Muscle of leg (tissue), 11 donors: ENCODE measurements around the gene ADGRF5. TPM values are rescaled to one million over a fixed set of nuclear protein-coding genes. Genes with fewer than 3 reads are reported as not detected.
"Not testable (repeated sequence)": the region's sequence is repeated elsewhere in the genome, so short reads cannot be mapped to it uniquely, and the experiment has no call there.

Experiments used
- DNase-seq: peaks from one replicate; pipeline ENCODE4 v3.0.0; 2013
- H3K27ac ChIP-seq: one replicate; pipeline ENCODE4 v1.5.1; 2013; ENCODE audit warnings: mild to moderate bottlenecking, low read length, control low read depth
- H3K27me3 ChIP-seq: one replicate; pipeline ENCODE4 v1.6.1; 2013; ENCODE audit warnings: low read length; ENCODE audit not compliant: control insufficient read depth, insufficient read depth
- H3K36me3 ChIP-seq: one replicate; pipeline ENCODE4 v1.6.1; 2013; ENCODE audit warnings: low read length; ENCODE audit not compliant: control insufficient read depth, insufficient read depth
- H3K4me1 ChIP-seq: one replicate; pipeline ENCODE4 v1.6.1; 2013; ENCODE audit warnings: low read length; ENCODE audit not compliant: control insufficient read depth, insufficient read depth
- H3K4me3 ChIP-seq: one replicate; pipeline ENCODE4 v1.5.1; 2013; ENCODE audit warnings: low read length, control low read depth
- H3K9me3 ChIP-seq: replicated peaks from 2 replicates; pipeline ENCODE4 v1.6.1; 2013; ENCODE audit warnings: low read depth, low read length; ENCODE audit not compliant: control insufficient read depth
- WGBS: methylation state at CpG from one replicate; pipeline ENCODE4 v1.1.5; 2013; ENCODE audit warnings: missing lambda C conversion rate; ENCODE audit not compliant: insufficient coverage; 5-methylcytosine and 5-hydroxymethylcytosine counted together
- polyA plus RNA-seq, 8 donors: library from polyadenylated mRNA; unstranded; fragments of 120-200 nt; gene quantifications; one replicate each; pipeline versions ENCODE4 v1.2.1 to v1.2.3, GENCODE V29; 2013; ENCODE audit warnings: inconsistent platforms in 1 of 8, low replicate concordance in 1 of 8; ENCODE audit not compliant: insufficient read length in 8 of 8, insufficient read depth in 1 of 8
- total RNA-seq: library from RNA; stranded (reverse); fragments of 120-200 nt; gene quantifications from one replicate; pipeline ENCODE4 v1.2.4, GENCODE V29; 2013

Gene ADGRF5
- total and polyA plus RNA-seq, 9 donors = 19.1 to 28.7 (median 25.2) TPM

- H3K36me3 ChIP-seq = no peaks in the 10 kb centered on the region
- WGBS = no CpG with 5 or more reads among the region's 2 CpGs
- no peak overlapping the region for H3K27ac ChIP-seq
- H3K4me1 ChIP-seq = no peaks in the 10 kb centered on the region
- no peaks in the 10 kb centered on the region for H3K9me3 ChIP-seq
- no peak overlapping the region for H3K4me3 ChIP-seq
- DNase-seq = no peak
- H3K27me3 ChIP-seq = no peaks in the 10 kb centered on the region
Measured at GRCh38 chr6:46865221-46865620, 56.5 kb downstream of the ADGRF5 start.

DNA sequence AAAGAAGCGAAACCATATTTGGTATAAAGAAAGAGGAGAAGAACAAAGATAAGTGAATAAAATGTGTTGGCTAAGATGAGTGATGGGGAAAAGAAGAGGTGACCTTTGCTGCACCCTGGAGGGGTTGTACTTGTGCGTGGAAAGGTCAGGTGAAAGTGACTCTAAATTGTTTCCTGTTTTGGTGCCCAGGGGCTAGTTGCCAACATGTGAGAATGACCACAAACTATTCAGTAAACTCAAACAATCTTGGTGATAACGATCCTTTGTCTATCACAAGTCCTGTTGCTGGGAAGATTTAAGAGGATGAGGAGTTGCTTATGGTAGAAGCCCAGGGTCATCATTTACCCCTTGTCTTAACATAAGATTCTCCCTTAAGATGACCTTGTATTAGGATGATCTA, 57.9 kb downstream of the ADGRF5 start:
- Histone ChIP-seq H3K36me3 (no peaks in the 10 kb centered on the region), H3K27me3 (no peaks in the 10 kb centered on the region)
- no CpG with 5 or more reads among the region's 3 CpGs for WGBS

GRCh38 chr6:46862381-46862780, 59.4 kb downstream of the ADGRF5 start:
- no peak for DNase-seq
- no peaks in the 10 kb centered on the region for H3K9me3 ChIP-seq
- H3K27ac ChIP-seq = no peak overlapping the region
- WGBS = no CpG with 5 or more reads among the region's 2 CpGs
- H3K27me3 ChIP-seq = no peaks in the 10 kb centered on the region
- no peak overlapping the region for H3K4me3 ChIP-seq
- H3K4me1 ChIP-seq = no peaks in the 10 kb centered on the region
- no peaks in the 10 kb centered on the region for H3K36me3 ChIP-seq

More for the DNA sequence above, 57.9 kb downstream of the ADGRF5 start:
- DNase-seq = no peak
- Histone ChIP-seq H3K27ac (no peak overlapping the region), H3K4me3 (no peak overlapping the region), H3K9me3 (no peaks in the 10 kb centered on the region), H3K4me1 (no peaks in the 10 kb centered on the region)

- DNase-seq, H3K27ac ChIP-seq, H3K36me3 ChIP-seq, H3K27me3 ChIP-seq, H3K4me3 ChIP-seq, H3K9me3 ChIP-seq, H3K4me1 ChIP-seq: not testable (repeated sequence)
- WGBS = no CpG with 5 or more reads among the region's 1 CpG
Measured at GRCh38 chr6:46855966-46856365, 65.8 kb downstream of the ADGRF5 start.

- not testable (repeated sequence) for H3K36me3 ChIP-seq, DNase-seq, H3K4me1 ChIP-seq, H3K9me3 ChIP-seq, H3K27me3 ChIP-seq, H3K4me3 ChIP-seq
- peak overlapping the region; percentile 13 for H3K27ac ChIP-seq
- 90% methylated on average over 1 of the region's 4 CpGs for WGBS
Measured at GRCh38 chr6:46851576-46851975, 70.2 kb downstream of the ADGRF5 start.

DNA sequence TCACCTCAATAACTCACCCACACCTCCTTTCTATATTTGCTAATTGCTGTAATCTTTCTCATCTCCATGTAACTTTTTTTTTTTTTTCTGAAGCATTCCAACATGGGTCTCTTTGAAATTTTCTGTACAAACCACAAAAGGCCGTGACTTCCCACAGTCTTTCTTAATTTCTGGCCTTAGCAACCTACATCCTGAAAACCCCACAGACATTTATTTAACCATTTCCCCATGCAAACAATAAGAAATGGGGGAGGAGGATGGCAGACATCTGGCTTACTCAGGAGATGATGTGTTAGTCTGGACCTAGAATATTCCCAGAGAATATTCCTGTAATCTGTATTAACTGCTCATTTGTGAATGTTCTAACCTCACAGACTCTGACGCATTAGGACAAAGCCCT, 70.9 kb downstream of the ADGRF5 start:
- Histone ChIP-seq H3K4me3 (no peak overlapping the region), H3K27me3 (no peaks in the 10 kb centered on the region), H3K4me1 (peaks cover 5% of the 10 kb centered on the region), H3K9me3 (no peaks in the 10 kb centered on the region), H3K36me3 (no peaks in the 10 kb centered on the region), H3K27ac (peak overlapping the region; percentile 13)
- no CpG with 5 or more reads among the region's 2 CpGs for WGBS
- DNase-seq = no peak

DNA sequence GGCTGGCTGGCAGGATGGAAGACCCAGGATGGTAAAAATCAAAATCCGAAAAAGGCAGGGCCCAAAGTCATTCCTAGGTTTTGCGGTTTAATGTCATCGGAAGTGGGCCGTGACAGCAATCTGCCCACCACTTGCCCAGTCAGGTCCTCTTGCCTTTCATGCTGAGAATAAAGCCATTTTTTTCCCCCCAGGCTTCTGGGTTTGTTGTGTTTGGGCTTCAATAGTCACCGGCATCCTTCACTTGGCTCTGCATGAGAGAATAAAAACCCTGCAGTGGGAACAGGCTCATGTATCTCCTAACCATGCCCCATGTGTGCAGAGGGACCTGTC, 72.4 kb downstream of the ADGRF5 start:
- Histone ChIP-seq H3K27ac (peak overlapping the region; percentile 29), H3K4me1 (peaks cover 5% of the 10 kb centered on the region), H3K4me3 (no peak overlapping the region)

GRCh38 chr6:46848684-46849360, 72.9 kb downstream of the ADGRF5 start:
- H3K4me3 ChIP-seq = no peak overlapping the region
- 0% methylated on average over 22 of the region's 25 CpGs for WGBS
- H3K9me3 ChIP-seq = no peaks in the 10 kb centered on the region
- peak; percentile 85 for DNase-seq
- H3K27me3 ChIP-seq = no peaks in the 10 kb centered on the region
- peaks cover 5% of the 10 kb centered on the region for H3K4me1 ChIP-seq
- no peak overlapping the region for H3K27ac ChIP-seq
- no peaks in the 10 kb centered on the region for H3K36me3 ChIP-seq

More for the DNA sequence above, 72.4 kb downstream of the ADGRF5 start:
- DNase-seq = peak; percentile 11
- Histone ChIP-seq H3K36me3 (no peaks in the 10 kb centered on the region), H3K9me3 (no peaks in the 10 kb centered on the region), H3K27me3 (no peaks in the 10 kb centered on the region)
- 60% methylated on average over 3 of the region's 5 CpGs for WGBS

GRCh38 chr6:46845126-46845525, 76.6 kb downstream of the ADGRF5 start:
- DNase-seq = no peak
- Histone ChIP-seq H3K9me3 (peaks cover 4% of the 10 kb centered on the region), H3K36me3 (no peaks in the 10 kb centered on the region), H3K27me3 (no peaks in the 10 kb centered on the region), H3K4me1 (peaks cover 5% of the 10 kb centered on the region), H3K4me3 (no peak overlapping the region), H3K27ac (no peak overlapping the region)
- 54% methylated on average over 3 of the region's 5 CpGs for WGBS

- WGBS = no CpG with 5 or more reads among the region's 6 CpGs
Measured at GRCh38 chr6:46842252-46842846, 79.4 kb downstream of the ADGRF5 start.

More at GRCh38 chr6:46842252-46842846, 79.4 kb downstream of the ADGRF5 start:
- H3K4me1 ChIP-seq, H3K27ac ChIP-seq, H3K9me3 ChIP-seq, H3K27me3 ChIP-seq, H3K4me3 ChIP-seq, DNase-seq, H3K36me3 ChIP-seq: not testable (repeated sequence)
